HG02623 (cell line): ENCODE results near the gene CSGALNACT2.
A peak's percentile ranks its signal among the peaks of the same experiment; 100 is the strongest.
"Not testable (repeated sequence)": the region's sequence is repeated elsewhere in the genome, so short reads cannot be mapped to it uniquely, and the experiment has no call there.

Experiments used
- ATAC-seq: cut with Tn5 transposase; IDR thresholded peaks from one replicate; pipeline ENCODE4 v1.9.1; 2021; ENCODE audit warnings: moderate library complexity; ENCODE audit not compliant: unreplicated experiment

Gene CSGALNACT2

GRCh38 chr10:43138021-43138756 lies at the start of gene CSGALNACT2:
Gene CSGALNACT2 (plus strand): TSS chr10:43138445. CDS start chr10:43155150, 16,705 bp downstream.
- peak; percentile 74 for ATAC-seq

GRCh38 chr10:43089519-43089918 lies 48.7 kb upstream of the CSGALNACT2 start:
- no peak for ATAC-seq

GRCh38 chr10:43090188-43090587 lies 48.1 kb upstream of the CSGALNACT2 start:
- no peak for ATAC-seq

GRCh38 chr10:43090664-43091063 lies 47.6 kb upstream of the CSGALNACT2 start:
- no peak for ATAC-seq

- ATAC-seq, result no peak
Measured at GRCh38 chr10:43091846-43092245, 46.4 kb upstream of the CSGALNACT2 start.

- ATAC-seq, result no peak
Measured at GRCh38 chr10:43093423-43094076, 44.7 kb upstream of the CSGALNACT2 start.

GRCh38 chr10:43094085-43094484 lies 44.2 kb upstream of the CSGALNACT2 start:
- ATAC-seq, result no peak

- not testable (repeated sequence) for ATAC-seq
Measured at GRCh38 chr10:43099339-43099738, 38.9 kb upstream of the CSGALNACT2 start.

GRCh38 chr10:43099928-43100327 lies 38.3 kb upstream of the CSGALNACT2 start:
- ATAC-seq, result no peak

GRCh38 chr10:43100366-43100765 lies 37.9 kb upstream of the CSGALNACT2 start:
- ATAC-seq, result no peak

GRCh38 chr10:43102063-43102828 lies 36.0 kb upstream of the CSGALNACT2 start:
- ATAC-seq, result no peak

- peak; percentile 84 for ATAC-seq
Measured at GRCh38 chr10:43105102-43105955, 32.9 kb upstream of the CSGALNACT2 start.

- no peak for ATAC-seq
Measured at GRCh38 chr10:43105956-43106229, 32.4 kb upstream of the CSGALNACT2 start.

GRCh38 chr10:43106256-43107091 lies 31.8 kb upstream of the CSGALNACT2 start:
- no peak for ATAC-seq

- ATAC-seq, result no peak
Measured at GRCh38 chr10:43108951-43109350, 29.3 kb upstream of the CSGALNACT2 start.

- ATAC-seq, result no peak
Measured at GRCh38 chr10:43109671-43110249, 28.5 kb upstream of the CSGALNACT2 start.

- peak; percentile 65 for ATAC-seq
Measured at GRCh38 chr10:43110338-43111071, 27.7 kb upstream of the CSGALNACT2 start.

GRCh38 chr10:43111101-43111500 lies 27.1 kb upstream of the CSGALNACT2 start:
- no peak for ATAC-seq
